Keratinocyte (primary cell): ENCODE results near the gene SORT1. TPM values are rescaled to one million over a fixed set of nuclear protein-coding genes. Genes with fewer than 3 reads are reported as not detected.

Experiments used
- DNase-seq: peaks from one replicate; pipeline ENCODE4 v3.0.0-alpha.2; 2011; ENCODE audit warnings: low read depth, missing footprints, low spot score
- FAIRE-seq: peaks from 2 replicates; lab custom pipeline; 2011; peaks lifted over from hg19 to GRCh38; lab: Jason Lieb, UNC
- H2AFZ ChIP-seq: 2 replicates; pipeline ENCODE4 v1.6.0; 2012; ENCODE audit warnings: low read length, control low read depth, inconsistent platforms; ENCODE audit not compliant: control insufficient read depth
- H3K27ac ChIP-seq: 2 replicates; pipeline ENCODE4 v1.5.1; 2011; ENCODE audit warnings: low read length; ENCODE audit not compliant: control insufficient read depth, insufficient read depth
- H3K27me3 ChIP-seq: 3 replicates; pipeline ENCODE4 v1.6.0; 2011; ENCODE audit warnings: low read length; ENCODE audit not compliant: control insufficient read depth, insufficient read depth; ENCODE audit errors: extremely low read depth
- H3K36me3 ChIP-seq, 2 experiments: 2 replicates in 1 of 2; 3 replicates in 1 of 2; pipeline ENCODE4 v1.5.1; 2011; ENCODE audit warnings: low read length in 2 of 2, mild to moderate bottlenecking in 1 of 2; ENCODE audit not compliant: control insufficient read depth in 2 of 2, insufficient read depth in 2 of 2; ENCODE audit errors: extremely low read depth in 1 of 2
- H3K4me1 ChIP-seq: 3 replicates; pipeline ENCODE4 v1.5.1; 2011; ENCODE audit warnings: low read length; ENCODE audit not compliant: control insufficient read depth, insufficient read depth; ENCODE audit errors: extremely low read depth
- H3K4me2 ChIP-seq: 3 replicates; pipeline ENCODE4 v1.6.0; 2011; ENCODE audit warnings: low read depth, low read length; ENCODE audit not compliant: control insufficient read depth, insufficient read depth; ENCODE audit errors: extremely low read depth
- H3K4me3 ChIP-seq, 3 experiments: fragments of 200-600 bp in 1 of 3; sonication (generic) in 1 of 3; 2 replicates in 2 of 3; 3 replicates in 1 of 3; pipeline ENCODE4 v1.5.1; 2011 to 2016; ENCODE audit warnings: low read length in 3 of 3, mild to moderate bottlenecking in 3 of 3, control low read depth in 2 of 3, inconsistent platforms in 1 of 3, low read depth in 1 of 3, mixed read lengths in 1 of 3, mixed run types in 1 of 3, moderate library complexity in 1 of 3; ENCODE audit not compliant: control insufficient read depth in 2 of 3, insufficient read depth in 2 of 3; ENCODE audit errors: extremely low read depth in 1 of 3
- H3K79me2 ChIP-seq: 2 replicates; pipeline ENCODE4 v1.6.0; 2012; ENCODE audit warnings: low read length; ENCODE audit not compliant: control insufficient read depth, insufficient read depth
- H3K9ac ChIP-seq: 3 replicates; pipeline ENCODE4 v1.6.0; 2011; ENCODE audit warnings: low read length; ENCODE audit not compliant: control insufficient read depth, insufficient read depth; ENCODE audit errors: extremely low read depth
- H3K9me1 ChIP-seq: 3 replicates; pipeline ENCODE4 v1.6.0; 2011; ENCODE audit warnings: low read length; ENCODE audit not compliant: control insufficient read depth, insufficient read depth; ENCODE audit errors: extremely low read depth
- H3K9me3 ChIP-seq: 2 replicates; pipeline ENCODE4 v1.5.1; 2012; ENCODE audit warnings: low read depth, low read length; ENCODE audit not compliant: control insufficient read depth
- H4K20me1 ChIP-seq: 3 replicates; pipeline ENCODE4 v1.6.0; 2011; ENCODE audit warnings: low read length; ENCODE audit not compliant: control insufficient read depth, insufficient read depth; ENCODE audit errors: extremely low read depth
- CTCF ChIP-seq, 3 experiments: IDR thresholded peaks in 1 of 3; conservative IDR thresholded peaks in 1 of 3; optimal IDR thresholded peaks in 1 of 3; 2 replicates in 2 of 3; 3 replicates in 1 of 3; pipeline versions ENCODE3 to v1.5.1; 2011; ENCODE audit warnings: low read length in 3 of 3, mild to moderate bottlenecking in 3 of 3, moderate library complexity in 2 of 3, control low read depth in 1 of 3, inconsistent platforms in 1 of 3; ENCODE audit not compliant: insufficient read depth in 2 of 3; ENCODE audit errors: extremely low read depth in 1 of 3
- EZH2 ChIP-seq: IDR thresholded peaks from one replicate; pipeline ENCODE4 v1.6.1; 2012; ENCODE audit warnings: inconsistent platforms, mild to moderate bottlenecking, low read length, moderate library complexity
- dilution Hi-C: fragments of 300-500 bp; cut with MboI; formaldehyde crosslinking; loops from one replicate; pipeline ENCODE4 v1.7.0; 2020; ENCODE audit warnings: low sequenced_read_pairs; ENCODE audit not compliant: extremely low pct_ligation_motif_present
- polyA plus RNA-seq, 5 experiments: library from polyadenylated mRNA; depleted of rRNA in 3 of 5; stranded (reverse) in 3 of 5; stranded (forward) in 1 of 5; unstranded in 1 of 5; fragments of >200 nt; gene quantifications; 1 replicate in 1 of 5; 2 replicates in 3 of 5; 3 replicates in 1 of 5; pipeline versions ENCODE4 v1.2.1 to v1.2.3, GENCODE V29; 2011 to 2012; ENCODE audit warnings: missing spikeins in 2 of 5, low read depth in 1 of 5, low replicate concordance in 1 of 5

Gene SORT1
- polyA plus RNA-seq, 1 donor (not counting 4 experiments of a cell fraction or from before 2014, with no cell fraction given): 1.6 TPM

- Histone ChIP-seq H3K9ac (no peak overlapping the region), H3K9me3 (no peaks in the 10 kb centered on the region), H3K27ac (no peak overlapping the region), H3K9me1 (no peaks in the 10 kb centered on the region), H3K4me2 (no peak overlapping the region), H3K36me3 (no peaks in the 10 kb centered on the region), H3K4me1 (no peaks in the 10 kb centered on the region), H3K79me2 (no peaks in the 10 kb centered on the region), H2AFZ (no peak overlapping the region), H3K27me3 (no peaks in the 10 kb centered on the region), H3K4me3 (no peak overlapping the region), H4K20me1 (no peaks in the 10 kb centered on the region)
- no peak for FAIRE-seq
- TF ChIP-seq EZH2 (no peak), CTCF (optimal IDR thresholded peaks at IDR 0.05 in 1 of 3, IDR thresholded peaks at IDR 0.05 in 1 of 3, conservative IDR thresholded peaks at IDR 0.05 in 1 of 3; ENCODE audit: extremely low read depth in 1 of 3, insufficient read depth in 2 of 3, low read length in 3 of 3) (no peak)
- dilution Hi-C loops: no loop called here
- no peak for DNase-seq
These were observed 36.8 kb upstream of the SORT1 start for GRCh38 chr1:109434484-109434883.

- FAIRE-seq: no peak
These were observed 35.6 kb upstream of the SORT1 start for GRCh38 chr1:109433322-109433721.

More at GRCh38 chr1:109433322-109433721, 35.6 kb upstream of the SORT1 start:
- Histone ChIP-seq H3K9ac (no peak overlapping the region), H3K79me2 (no peaks in the 10 kb centered on the region), H3K9me3 (no peaks in the 10 kb centered on the region), H3K36me3 (no peaks in the 10 kb centered on the region), H3K4me3 (no peak overlapping the region), H4K20me1 (no peaks in the 10 kb centered on the region), H3K9me1 (no peaks in the 10 kb centered on the region), H3K4me1 (no peaks in the 10 kb centered on the region), H2AFZ (no peak overlapping the region), H3K27me3 (no peaks in the 10 kb centered on the region), H3K4me2 (no peak overlapping the region), H3K27ac (no peak overlapping the region)
- TF ChIP-seq CTCF (optimal IDR thresholded peaks at IDR 0.05 in 1 of 3, IDR thresholded peaks at IDR 0.05 in 1 of 3, conservative IDR thresholded peaks at IDR 0.05 in 1 of 3; ENCODE audit: extremely low read depth in 1 of 3, insufficient read depth in 2 of 3, low read length in 3 of 3) (no peak), EZH2 (no peak)
- no peak for DNase-seq
- dilution Hi-C loops: no loop called here
